PC-9 (cell line): ENCODE data around the gene PDS5B.

Source experiments
- CTCF ChIP-seq: fragments of 200-600 bp; sonication (generic); conservative IDR thresholded peaks from 2 replicates; pipeline ENCODE4 v1.6.1; 2017; ENCODE audit warnings: mixed run types, antibody characterized with exemption, mild to moderate bottlenecking, moderate library complexity
- EZH2 ChIP-seq: fragments of 200-600 bp; sonication (generic); IDR thresholded peaks from 2 replicates; pipeline ENCODE4 v1.8.0; 2017; ENCODE audit warnings: antibody characterized with exemption, low read depth

- no peak for TF ChIP-seq EZH2
- TF ChIP-seq CTCF, result no peak
Observed at GRCh38 chr13:32582281-32582680, 4.0 kb upstream of the PDS5B start.
